ENCODE measurements around the gene BRIX1.

GRCh38 chr5:34889394-34889793 lies 26.1 kb upstream of the BRIX1 start:
- TF ChIP-seq CTCF (IDR thresholded peaks at IDR 0.05), result no peak
- no peak for TF ChIP-seq POLR2A (IDR thresholded peaks at IDR 0.05)
